Measurements from ENCODE around the gene ECEL1.
"Not testable (repeated sequence)": the region's sequence is repeated elsewhere in the genome, so short reads cannot be mapped to it uniquely, and the experiment has no call there.

Gene ECEL1

DNA sequence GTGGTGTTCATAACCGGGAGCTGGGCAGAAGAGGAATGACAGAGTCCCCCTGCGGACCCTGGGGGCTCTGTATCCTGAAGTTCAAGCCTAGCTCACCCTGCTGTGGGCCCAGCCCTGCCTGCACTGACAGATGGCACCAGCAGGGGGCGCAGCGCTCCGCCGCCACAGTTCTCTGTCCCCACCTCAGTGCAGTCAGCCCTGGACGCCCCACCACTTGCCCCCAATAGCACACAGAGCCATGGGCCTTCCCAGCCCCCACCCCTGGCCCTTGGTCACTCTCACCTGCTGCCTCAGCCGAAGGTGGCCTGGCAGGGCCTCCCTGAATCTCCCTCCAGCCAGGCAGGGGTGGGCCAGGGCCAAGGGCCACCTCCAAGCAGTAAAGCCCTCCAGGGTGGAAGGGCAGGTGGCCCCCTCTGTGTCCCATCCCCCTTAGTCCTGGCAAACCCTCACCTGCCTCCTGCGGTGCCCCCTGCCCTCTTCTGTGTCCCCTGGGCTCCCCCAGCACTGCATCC lies 41.3 kb downstream of the ECEL1 start:
- not testable (repeated sequence) for H3K27ac ChIP-seq (ENCODE audit: low read depth, low read length); H3K36me3 ChIP-seq (ENCODE audit: insufficient read depth, low read length); H3K27me3 ChIP-seq (ENCODE audit: insufficient read depth, low read length); H3K4me1 ChIP-seq (ENCODE audit: control insufficient read depth, insufficient read depth, low read length, unreplicated experiment); H3K4me3 ChIP-seq (ENCODE audit: low read depth, low read length); H2AFZ ChIP-seq (ENCODE audit: low read length, unreplicated experiment); H3K79me2 ChIP-seq (ENCODE audit: control insufficient read depth, insufficient read depth, low read length, unreplicated experiment)

DNA sequence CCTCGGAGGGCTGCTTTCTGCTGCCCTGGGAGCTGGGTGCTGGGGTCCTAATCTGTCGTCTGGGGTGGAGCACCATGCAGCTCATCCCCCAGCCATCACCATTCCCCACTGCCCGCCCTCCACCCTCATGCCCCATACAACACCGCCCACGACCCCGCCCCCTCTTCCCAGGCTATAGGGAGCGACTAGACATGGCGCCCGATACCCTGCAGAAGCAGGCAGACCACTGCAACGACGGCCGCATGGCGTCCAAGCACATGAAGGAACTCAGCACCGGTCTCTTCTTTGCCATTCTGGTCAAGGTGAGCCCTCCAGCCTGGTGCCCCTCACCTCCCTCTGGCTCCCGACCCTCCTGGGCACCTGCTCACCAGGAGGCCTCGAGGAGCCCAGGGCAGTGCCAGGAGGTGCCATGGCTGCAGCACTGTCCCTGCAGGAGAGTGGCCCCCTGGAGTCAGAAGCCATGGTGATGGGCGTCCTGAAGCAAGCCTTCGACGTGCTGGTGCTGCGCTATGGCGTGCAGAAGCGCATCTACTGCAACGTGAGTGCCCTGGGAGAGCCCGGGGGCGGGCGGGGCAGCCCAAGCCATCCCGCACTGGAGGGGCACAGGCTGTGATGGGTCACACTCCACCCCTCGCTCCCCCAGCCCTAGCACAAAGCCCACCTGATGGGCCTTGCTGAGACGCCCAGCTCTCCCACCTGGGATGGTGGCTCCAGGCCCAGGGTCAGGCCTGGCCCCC lies 42.3 kb downstream of the ECEL1 start:
- H3K4me3 ChIP-seq (ENCODE audit: low read depth, low read length); H3K4me1 ChIP-seq (ENCODE audit: control insufficient read depth, insufficient read depth, low read length, unreplicated experiment); H3K36me3 ChIP-seq (ENCODE audit: insufficient read depth, low read length); H3K27ac ChIP-seq (ENCODE audit: low read depth, low read length); H2AFZ ChIP-seq (ENCODE audit: low read length, unreplicated experiment); H3K27me3 ChIP-seq (ENCODE audit: insufficient read depth, low read length); H3K79me2 ChIP-seq (ENCODE audit: control insufficient read depth, insufficient read depth, low read length, unreplicated experiment): not testable (repeated sequence)

DNA sequence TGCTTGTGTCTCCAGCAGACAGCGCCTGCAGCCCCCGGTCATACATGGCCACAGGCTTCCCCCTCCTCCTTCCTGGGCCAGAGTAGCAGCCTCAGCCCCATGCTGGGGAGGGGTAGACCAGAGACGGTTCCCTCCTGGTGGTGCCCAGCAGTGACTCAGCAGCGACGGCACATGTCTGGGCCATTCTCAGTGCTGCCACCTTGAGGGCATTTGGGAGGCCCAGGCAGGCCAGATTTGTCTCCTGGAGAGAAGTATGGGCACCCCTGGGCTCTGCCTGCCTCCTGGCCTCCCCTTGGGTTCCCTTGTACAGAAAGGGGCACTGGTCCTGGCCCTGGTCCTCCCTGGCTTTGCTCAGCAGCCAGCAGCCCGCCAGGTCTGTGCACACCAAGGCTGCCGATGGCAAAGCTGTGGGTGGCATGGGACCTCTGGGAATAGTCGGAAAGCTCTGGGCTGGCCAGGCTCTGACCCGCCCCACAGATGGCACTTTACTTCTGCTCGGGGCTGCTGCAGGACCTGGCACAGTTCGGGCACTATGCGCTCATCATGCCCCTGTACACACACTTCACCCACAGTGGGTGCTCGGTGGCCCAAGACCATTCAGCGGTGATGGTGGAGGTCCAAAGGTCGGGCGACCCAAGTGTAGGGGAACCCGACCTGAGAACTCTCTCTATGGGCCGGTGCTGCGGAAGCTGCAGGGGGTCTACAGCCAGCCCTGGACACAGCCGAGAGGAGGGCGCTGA lies 43.1 kb downstream of the ECEL1 start:
- H3K4me3 ChIP-seq (ENCODE audit: low read depth, low read length): no peak overlapping the region
- H3K27me3 ChIP-seq (ENCODE audit: insufficient read depth, low read length): no peaks in the 10 kb centered on the region
- H3K36me3 ChIP-seq (ENCODE audit: insufficient read depth, low read length): no peaks in the 10 kb centered on the region
- H3K4me1 ChIP-seq (ENCODE audit: control insufficient read depth, insufficient read depth, low read length, unreplicated experiment): no peaks in the 10 kb centered on the region
- H3K27ac ChIP-seq (ENCODE audit: low read depth, low read length): no peak overlapping the region
- no peak overlapping the region for H2AFZ ChIP-seq (ENCODE audit: low read length, unreplicated experiment)
- no peaks in the 10 kb centered on the region for H3K79me2 ChIP-seq (ENCODE audit: control insufficient read depth, insufficient read depth, low read length, unreplicated experiment)

DNA sequence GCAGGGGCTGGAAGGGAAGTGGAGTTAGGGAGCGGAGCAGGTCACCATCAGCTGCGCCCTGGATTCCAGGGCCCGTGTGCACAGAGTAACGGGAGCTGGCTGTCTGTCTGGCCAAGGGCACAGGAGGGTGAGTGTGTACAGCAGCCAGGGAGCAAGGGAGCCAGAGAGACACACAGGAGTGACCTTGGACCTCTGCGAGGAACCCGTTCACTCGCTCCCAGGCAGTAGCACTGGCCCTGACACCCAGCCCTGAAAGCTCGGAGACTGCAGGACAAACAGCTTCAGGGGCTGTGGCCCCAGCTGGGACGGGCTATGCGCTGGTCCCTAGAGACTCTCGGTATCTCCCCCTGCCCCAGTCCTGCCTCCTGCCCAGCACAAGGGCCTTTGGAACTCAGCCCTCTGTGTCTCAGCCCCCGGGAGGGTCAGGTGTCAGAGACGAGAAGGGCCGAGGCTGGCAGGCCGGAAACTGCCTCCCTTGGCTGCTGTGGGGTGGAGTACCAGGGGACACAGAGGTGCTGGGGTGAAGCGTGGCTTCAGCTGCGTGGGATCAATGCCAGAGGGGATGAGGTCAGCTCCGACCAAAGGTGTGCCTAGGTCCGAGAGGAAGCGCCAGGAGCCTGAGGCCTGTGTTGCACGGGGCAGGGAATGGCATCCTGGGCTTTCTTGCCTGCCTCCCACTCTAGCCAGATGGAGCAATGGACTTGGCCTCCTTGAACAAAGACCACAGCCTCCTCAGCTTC lies 43.8 kb downstream of the ECEL1 start:
- not testable (repeated sequence) for H3K27ac ChIP-seq (ENCODE audit: low read depth, low read length); H3K36me3 ChIP-seq (ENCODE audit: insufficient read depth, low read length); H3K4me3 ChIP-seq (ENCODE audit: low read depth, low read length); H3K27me3 ChIP-seq (ENCODE audit: insufficient read depth, low read length); H3K4me1 ChIP-seq (ENCODE audit: control insufficient read depth, insufficient read depth, low read length, unreplicated experiment); H2AFZ ChIP-seq (ENCODE audit: low read length, unreplicated experiment); H3K79me2 ChIP-seq (ENCODE audit: control insufficient read depth, insufficient read depth, low read length, unreplicated experiment)

DNA sequence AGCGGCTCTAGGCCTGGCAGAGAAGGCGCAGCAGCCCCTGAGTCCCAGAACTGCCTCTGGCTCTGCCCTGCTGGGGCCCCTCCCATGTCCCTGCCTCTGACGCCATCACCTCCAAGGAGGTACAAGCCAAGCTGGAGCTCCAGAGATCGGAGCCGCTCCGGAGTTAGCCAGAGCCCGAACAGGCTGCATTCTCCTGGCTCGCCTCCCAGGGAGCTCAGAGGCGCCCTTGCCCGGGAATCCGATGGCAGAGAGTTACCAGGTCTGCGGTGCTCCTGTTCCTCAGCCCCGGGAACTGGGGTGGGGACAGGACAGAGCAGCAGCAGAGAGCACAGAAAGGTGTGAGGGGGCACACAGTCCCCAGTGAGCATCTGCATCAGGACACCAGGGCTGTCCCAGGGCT lies 44.6 kb downstream of the ECEL1 start:
- not testable (repeated sequence) for H3K79me2 ChIP-seq (ENCODE audit: control insufficient read depth, insufficient read depth, low read length, unreplicated experiment); H3K27me3 ChIP-seq (ENCODE audit: insufficient read depth, low read length); H3K4me3 ChIP-seq (ENCODE audit: low read depth, low read length); H3K27ac ChIP-seq (ENCODE audit: low read depth, low read length); H3K36me3 ChIP-seq (ENCODE audit: insufficient read depth, low read length); H2AFZ ChIP-seq (ENCODE audit: low read length, unreplicated experiment); H3K4me1 ChIP-seq (ENCODE audit: control insufficient read depth, insufficient read depth, low read length, unreplicated experiment)

DNA sequence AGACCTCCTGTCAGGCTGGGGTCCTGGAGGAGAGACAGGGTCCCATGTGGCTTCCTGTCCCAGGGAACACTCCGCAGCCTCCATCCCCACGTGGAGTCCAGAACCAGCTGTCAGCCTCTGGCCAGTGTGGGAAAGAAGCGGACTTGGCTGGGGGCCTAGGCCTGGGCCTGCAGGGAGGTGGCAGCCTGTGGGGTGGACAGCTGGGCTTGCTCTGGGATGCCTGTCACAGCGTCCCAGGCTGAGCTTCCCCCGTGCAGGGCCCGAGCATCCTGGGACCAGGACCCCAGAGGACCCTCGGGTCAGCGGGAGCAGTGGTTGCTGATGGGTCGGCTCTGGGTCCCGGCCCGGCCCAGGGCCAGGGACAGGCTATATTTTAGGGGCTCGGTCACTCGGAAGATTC lies 45.2 kb downstream of the ECEL1 start:
- H3K4me1 ChIP-seq (ENCODE audit: control insufficient read depth, insufficient read depth, low read length, unreplicated experiment); H3K79me2 ChIP-seq (ENCODE audit: control insufficient read depth, insufficient read depth, low read length, unreplicated experiment): not testable (repeated sequence)

DNA sequence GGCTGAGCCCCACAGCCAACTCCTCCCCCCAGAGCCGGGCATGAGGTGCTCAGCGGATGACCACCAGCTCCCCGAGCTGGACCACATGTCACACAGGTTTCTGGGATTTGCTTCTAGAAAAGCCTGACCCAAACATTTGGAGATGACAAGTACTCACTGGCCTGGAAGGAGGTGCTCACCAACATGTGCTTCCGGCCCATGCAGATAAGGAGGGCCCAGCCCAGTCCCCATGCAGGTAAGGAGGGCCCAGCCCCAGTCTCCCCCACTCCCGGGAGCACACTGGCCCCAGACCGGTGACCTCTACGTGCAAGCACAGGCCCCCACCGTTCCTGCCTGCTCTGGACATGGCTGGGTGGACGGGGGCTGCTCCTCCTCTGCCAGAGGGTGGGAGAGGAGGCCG lies 45.7 kb downstream of the ECEL1 start:
- not testable (repeated sequence) for H3K79me2 ChIP-seq (ENCODE audit: control insufficient read depth, insufficient read depth, low read length, unreplicated experiment); H3K27me3 ChIP-seq (ENCODE audit: insufficient read depth, low read length); H3K27ac ChIP-seq (ENCODE audit: low read depth, low read length); H3K36me3 ChIP-seq (ENCODE audit: insufficient read depth, low read length); H3K4me1 ChIP-seq (ENCODE audit: control insufficient read depth, insufficient read depth, low read length, unreplicated experiment); H3K4me3 ChIP-seq (ENCODE audit: low read depth, low read length); H2AFZ ChIP-seq (ENCODE audit: low read length, unreplicated experiment)

More for the DNA sequence above, 45.2 kb downstream of the ECEL1 start:
- not testable (repeated sequence) for H2AFZ ChIP-seq (ENCODE audit: low read length, unreplicated experiment); H3K4me3 ChIP-seq (ENCODE audit: low read depth, low read length); H3K27me3 ChIP-seq (ENCODE audit: insufficient read depth, low read length); H3K36me3 ChIP-seq (ENCODE audit: insufficient read depth, low read length); H3K27ac ChIP-seq (ENCODE audit: low read depth, low read length)

DNA sequence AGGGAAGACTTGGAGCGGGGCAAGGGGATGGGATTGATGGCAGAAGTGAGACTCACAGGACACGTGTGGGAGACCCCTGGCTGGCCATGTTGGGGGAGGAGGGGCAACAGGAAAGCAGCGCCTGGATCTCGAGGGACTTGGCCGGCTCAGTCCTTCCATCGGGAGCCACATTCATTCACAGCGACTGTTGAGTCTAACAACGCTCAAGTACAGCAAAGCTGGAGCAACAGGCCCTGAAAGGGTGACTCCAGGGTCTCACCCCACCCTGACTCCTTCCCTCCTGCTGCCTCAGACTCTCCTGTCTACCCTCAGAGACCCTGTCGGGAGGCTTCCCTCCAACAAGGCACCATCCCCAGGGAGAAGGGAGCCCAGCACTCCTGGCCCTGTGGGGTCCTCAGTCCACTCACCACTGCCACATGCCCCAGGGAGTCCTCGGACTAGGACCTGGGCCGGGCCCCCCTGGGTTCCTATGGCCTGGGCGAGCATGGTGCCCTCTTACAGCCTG lies 46.4 kb downstream of the ECEL1 start:
- no peaks in the 10 kb centered on the region for H3K27me3 ChIP-seq (ENCODE audit: insufficient read depth, low read length)
- no peaks in the 10 kb centered on the region for H3K79me2 ChIP-seq (ENCODE audit: control insufficient read depth, insufficient read depth, low read length, unreplicated experiment)
- H3K4me1 ChIP-seq (ENCODE audit: control insufficient read depth, insufficient read depth, low read length, unreplicated experiment): no peaks in the 10 kb centered on the region
- H2AFZ ChIP-seq (ENCODE audit: low read length, unreplicated experiment): no peak overlapping the region
- H3K36me3 ChIP-seq (ENCODE audit: insufficient read depth, low read length): no peaks in the 10 kb centered on the region
- no peak overlapping the region for H3K27ac ChIP-seq (ENCODE audit: low read depth, low read length)
- no peak overlapping the region for H3K4me3 ChIP-seq (ENCODE audit: low read depth, low read length)

DNA sequence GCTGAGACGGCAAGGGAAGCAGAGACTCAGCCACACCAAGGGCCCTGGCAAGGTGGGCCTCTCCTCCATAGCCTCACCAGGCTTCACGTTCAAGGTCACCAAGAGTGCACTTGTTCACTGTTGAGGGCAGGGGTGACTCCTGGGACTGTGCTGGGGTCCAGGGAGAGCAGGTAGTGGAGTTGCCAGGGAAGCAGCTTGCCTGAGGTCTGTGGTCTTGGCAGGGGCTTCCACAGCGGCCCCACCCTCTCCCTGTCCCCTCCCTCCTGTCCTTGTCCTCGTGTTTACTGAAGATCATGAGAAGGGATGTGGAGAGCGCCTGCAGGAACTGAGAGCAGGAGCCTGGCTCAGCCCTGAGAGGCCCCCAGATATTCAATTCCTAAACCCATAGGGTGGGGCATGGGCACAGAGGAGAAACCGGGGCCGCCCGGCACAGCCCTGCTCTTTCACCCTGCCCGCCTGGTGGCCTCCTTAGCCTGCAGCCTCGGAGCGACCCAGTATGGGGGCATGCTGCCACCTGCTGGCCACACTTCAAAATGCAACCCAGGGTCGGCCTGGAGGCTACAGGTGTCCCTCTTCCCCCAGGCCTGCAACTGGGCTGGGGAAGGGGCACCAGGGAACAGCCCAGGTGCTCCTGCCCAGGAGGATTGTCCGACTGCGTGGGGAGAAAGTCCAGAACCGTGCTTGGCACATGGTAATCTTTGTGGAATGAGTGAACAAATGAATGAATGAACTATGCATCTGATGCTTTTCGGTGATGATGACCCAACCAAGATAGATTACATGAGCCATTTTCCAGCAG lies 47.2 kb downstream of the ECEL1 start:
- H3K4me3 ChIP-seq (ENCODE audit: low read depth, low read length); H3K27ac ChIP-seq (ENCODE audit: low read depth, low read length); H3K27me3 ChIP-seq (ENCODE audit: insufficient read depth, low read length); H3K36me3 ChIP-seq (ENCODE audit: insufficient read depth, low read length); H3K4me1 ChIP-seq (ENCODE audit: control insufficient read depth, insufficient read depth, low read length, unreplicated experiment); H2AFZ ChIP-seq (ENCODE audit: low read length, unreplicated experiment); H3K79me2 ChIP-seq (ENCODE audit: control insufficient read depth, insufficient read depth, low read length, unreplicated experiment): not testable (repeated sequence)

DNA sequence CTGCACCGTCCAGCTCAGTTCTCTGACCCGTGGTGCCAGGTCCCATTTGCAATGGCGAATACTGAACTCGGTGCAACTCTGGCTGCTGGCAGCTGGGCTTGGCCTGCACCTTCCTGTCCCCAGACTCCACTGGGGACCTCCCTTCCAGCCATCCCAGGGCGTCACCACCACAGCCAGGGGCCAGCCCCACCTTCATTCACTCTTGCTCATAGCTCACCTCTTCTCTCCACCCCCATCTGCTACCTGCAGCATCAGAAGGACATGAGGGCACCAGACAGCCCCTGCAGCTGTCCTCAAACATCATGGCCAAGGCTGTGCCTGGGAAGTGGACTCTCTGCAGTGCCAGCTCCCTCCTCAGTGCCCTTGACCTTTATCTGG lies 47.9 kb downstream of the ECEL1 start:
- Histone ChIP-seq H2AFZ (ENCODE audit: low read length, unreplicated experiment) (no peak overlapping the region), H3K4me1 (ENCODE audit: control insufficient read depth, insufficient read depth, low read length, unreplicated experiment) (no peaks in the 10 kb centered on the region), H3K36me3 (ENCODE audit: insufficient read depth, low read length) (no peaks in the 10 kb centered on the region)

More for the DNA sequence above, 47.9 kb downstream of the ECEL1 start:
- no peaks in the 10 kb centered on the region for H3K27me3 ChIP-seq (ENCODE audit: insufficient read depth, low read length)
- no peak overlapping the region for H3K27ac ChIP-seq (ENCODE audit: low read depth, low read length)
- no peaks in the 10 kb centered on the region for H3K79me2 ChIP-seq (ENCODE audit: control insufficient read depth, insufficient read depth, low read length, unreplicated experiment)
- no peak overlapping the region for H3K4me3 ChIP-seq (ENCODE audit: low read depth, low read length)

Measured in ACC112 (cell line).